H7 (cell line): ENCODE data around the gene OTULIN. TPM values are rescaled to one million over a fixed set of nuclear protein-coding genes. Genes with fewer than 3 reads are reported as not detected.

ENCODE experiments used
- DNase-seq: peaks from one replicate; pipeline ENCODE4 v3.0.0; 2012
- H3K27me3 ChIP-seq: 2 replicates; pipeline ENCODE4 v1.6.0; 2011; ENCODE audit warnings: mild to moderate bottlenecking, low read length; ENCODE audit not compliant: control insufficient read depth, insufficient read depth
- H3K36me3 ChIP-seq: replicated peaks from 2 replicates; pipeline ENCODE4 v1.5.1; 2011; ENCODE audit warnings: low read length; ENCODE audit not compliant: control insufficient read depth, insufficient read depth
- H3K4me3 ChIP-seq: 2 replicates; pipeline ENCODE4 v1.5.1; 2011; ENCODE audit warnings: low read depth, mild to moderate bottlenecking, control low read depth, low read length, moderate library complexity; ENCODE audit not compliant: insufficient read depth
- total RNA-seq: library from RNA; depleted of rRNA; stranded (reverse); fragments of >200 nt; shearing (Covaris generic); gene quantifications from 2 replicates; pipeline ENCODE4 v1.2.3, GENCODE V29; 2014

Gene OTULIN
- total RNA-seq, 1 experiment from 2014 or later, result 14.9 TPM

DNA sequence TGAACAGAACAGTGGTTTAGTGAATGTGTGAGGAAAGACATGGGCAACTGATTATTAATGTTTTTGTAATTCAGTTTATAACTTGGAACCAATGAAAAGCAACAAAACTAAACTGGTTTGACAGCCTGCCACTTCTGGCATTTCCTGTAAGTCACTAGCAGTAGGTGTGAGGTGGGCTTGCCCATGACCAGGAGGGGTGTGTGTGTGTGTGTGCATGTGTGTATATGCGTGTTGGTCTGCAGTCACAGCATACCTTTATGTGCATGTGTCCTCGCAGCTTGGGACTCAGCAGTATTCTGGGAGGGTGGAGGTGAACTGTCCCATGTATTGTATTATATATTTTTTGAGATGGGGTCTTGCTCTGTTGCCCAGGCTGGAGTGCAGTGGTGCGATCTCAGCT lies 32.3 kb downstream of the OTULIN start:
- DNase-seq, result no peak
- H3K27me3 ChIP-seq, result no peaks in the 10 kb centered on the region
- no peak overlapping the region for H3K4me3 ChIP-seq
- peaks cover 4% of the 10 kb centered on the region for H3K36me3 ChIP-seq

GRCh38 chr5:14698495-14698894 lies 34.0 kb downstream of the OTULIN start:
- peaks cover 4% of the 10 kb centered on the region for H3K36me3 ChIP-seq
- no peaks in the 10 kb centered on the region for H3K27me3 ChIP-seq
- DNase-seq, result no peak
- no peak overlapping the region for H3K4me3 ChIP-seq

DNA sequence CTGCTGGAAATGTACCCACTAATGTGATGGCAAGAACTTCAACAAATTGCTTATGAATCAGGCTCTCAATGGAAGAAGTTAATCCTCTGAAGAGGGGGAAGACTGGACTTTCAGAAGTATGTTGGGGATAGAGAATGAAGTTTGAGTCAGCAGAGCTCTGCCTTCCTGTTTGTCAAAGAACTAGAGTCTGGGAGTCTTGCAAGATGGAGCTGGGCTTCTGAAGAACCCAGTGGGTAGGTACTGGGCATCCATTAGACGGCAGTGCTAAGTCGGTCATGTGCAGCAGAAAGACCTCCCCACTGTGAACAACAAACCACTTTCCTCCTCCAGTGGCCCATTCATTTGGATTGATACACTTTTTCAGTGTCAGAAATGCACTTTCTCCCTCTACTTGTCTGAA lies 34.6 kb downstream of the OTULIN start:
- Histone ChIP-seq H3K36me3 (peaks cover 2% of the 10 kb centered on the region), H3K4me3 (no peak overlapping the region), H3K27me3 (no peaks in the 10 kb centered on the region)
- no peak for DNase-seq

GRCh38 chr5:14699807-14700400 lies 35.4 kb downstream of the OTULIN start:
- peaks cover 2% of the 10 kb centered on the region for H3K36me3 ChIP-seq
- DNase-seq, result no peak
- H3K4me3 ChIP-seq, result no peak overlapping the region
- no peaks in the 10 kb centered on the region for H3K27me3 ChIP-seq

DNA sequence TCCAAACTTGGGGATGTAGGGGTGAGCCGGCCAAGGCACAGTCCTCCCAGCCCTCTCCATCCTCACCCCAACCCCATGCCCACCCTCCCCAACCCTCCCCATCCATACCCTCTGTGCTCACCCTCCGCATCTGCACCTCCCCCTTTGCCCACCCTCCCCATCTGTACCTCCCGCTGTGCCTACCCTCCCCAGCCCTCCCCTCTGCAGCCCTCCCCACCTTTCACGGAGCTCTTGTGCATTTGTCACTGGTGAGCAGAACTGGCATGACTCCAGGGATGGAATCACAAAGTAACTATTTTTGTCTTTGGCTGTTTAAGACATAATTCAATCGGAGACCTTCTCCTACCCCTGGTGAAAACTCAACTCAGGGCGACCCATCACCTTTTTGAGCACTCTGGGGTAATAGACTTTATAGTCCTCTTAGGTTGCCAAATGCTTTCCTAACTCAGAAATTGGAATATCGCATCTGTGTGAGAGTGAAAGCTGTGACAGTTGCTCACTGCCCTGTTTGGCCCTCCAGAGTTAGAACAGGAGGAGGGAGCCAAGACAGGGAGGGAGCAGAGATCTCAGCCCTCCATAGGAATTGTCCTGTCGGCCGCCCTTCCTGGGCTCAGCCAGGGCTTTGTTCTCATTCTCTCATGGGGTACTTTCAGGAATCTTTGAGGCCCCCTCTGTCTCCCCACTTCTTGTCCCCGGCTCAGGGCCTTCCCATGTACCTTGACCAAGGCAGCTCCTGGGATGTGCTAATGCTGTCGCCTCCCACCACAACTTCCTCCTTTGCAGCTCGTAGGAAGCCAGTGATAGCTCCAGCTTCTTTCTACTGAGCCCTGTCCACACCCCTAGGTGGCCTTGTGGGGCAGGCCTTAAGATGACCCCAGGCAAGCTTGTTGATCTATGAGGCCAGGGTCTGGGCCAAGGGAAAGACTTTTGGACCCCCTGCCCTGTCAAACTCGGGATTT lies 36.2 kb downstream of the OTULIN start:
- Histone ChIP-seq H3K27me3 (no peaks in the 10 kb centered on the region), H3K4me3 (no peak overlapping the region), H3K36me3 (peaks cover 2% of the 10 kb centered on the region)
- no peak for DNase-seq

- H3K36me3 ChIP-seq, result peaks cover 2% of the 10 kb centered on the region
- no peaks in the 10 kb centered on the region for H3K27me3 ChIP-seq
- no peak for DNase-seq
- no peak overlapping the region for H3K4me3 ChIP-seq
These were observed 37.0 kb downstream of the OTULIN start for GRCh38 chr5:14701556-14701955.

- H3K4me3 ChIP-seq, result no peak overlapping the region
- DNase-seq, result no peak
- no peaks in the 10 kb centered on the region for H3K27me3 ChIP-seq
- peaks cover 4% of the 10 kb centered on the region for H3K36me3 ChIP-seq
These were observed 37.8 kb downstream of the OTULIN start for GRCh38 chr5:14702238-14702839.

DNA sequence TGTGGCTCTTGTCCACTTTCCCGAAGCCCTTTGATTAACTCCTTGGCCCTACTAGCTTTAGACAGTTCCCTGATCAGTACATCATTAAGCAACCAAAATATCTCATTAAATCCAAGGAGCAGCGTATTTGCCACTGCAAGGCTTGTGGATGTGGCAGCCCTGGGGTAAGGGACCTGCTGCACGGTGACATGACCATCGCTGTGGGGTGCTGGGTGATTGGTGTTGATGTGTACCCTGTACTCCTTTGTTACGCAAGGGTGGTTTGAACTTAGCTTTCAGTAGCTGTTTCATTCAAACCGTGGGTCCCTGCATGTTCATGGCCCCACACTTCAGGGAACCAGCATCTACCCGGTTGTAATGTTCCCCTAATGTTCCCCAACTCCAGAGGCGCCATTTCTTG lies 41.0 kb downstream of the OTULIN start:
- DNase-seq, result no peak
- H3K36me3 ChIP-seq, result peaks cover 2% of the 10 kb centered on the region

DNA sequence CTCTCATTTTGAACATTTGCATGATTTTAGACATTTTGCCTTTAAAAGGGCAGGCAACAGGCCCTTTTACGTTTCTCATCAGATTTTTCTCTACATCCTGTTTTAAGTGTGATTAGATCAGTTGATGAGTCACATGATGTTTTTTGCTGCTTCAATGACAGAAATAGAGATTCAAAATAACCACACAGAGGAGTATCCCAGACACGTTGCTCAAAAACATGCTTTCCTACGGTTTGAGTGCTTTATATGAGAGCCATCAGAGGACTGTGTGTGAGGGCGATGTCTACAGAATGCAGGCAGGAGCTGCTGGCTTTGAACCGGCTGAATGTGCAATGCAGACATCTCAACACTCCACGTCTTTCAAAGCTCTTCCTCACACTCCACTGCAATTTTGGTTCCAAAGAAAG lies 42.1 kb downstream of the OTULIN start:
- no peak for DNase-seq
- Histone ChIP-seq H3K4me3 (no peak overlapping the region), H3K27me3 (no peaks in the 10 kb centered on the region), H3K36me3 (peaks cover 2% of the 10 kb centered on the region)

More for the DNA sequence above, 41.0 kb downstream of the OTULIN start:
- no peak overlapping the region for H3K4me3 ChIP-seq
- no peaks in the 10 kb centered on the region for H3K27me3 ChIP-seq

DNA sequence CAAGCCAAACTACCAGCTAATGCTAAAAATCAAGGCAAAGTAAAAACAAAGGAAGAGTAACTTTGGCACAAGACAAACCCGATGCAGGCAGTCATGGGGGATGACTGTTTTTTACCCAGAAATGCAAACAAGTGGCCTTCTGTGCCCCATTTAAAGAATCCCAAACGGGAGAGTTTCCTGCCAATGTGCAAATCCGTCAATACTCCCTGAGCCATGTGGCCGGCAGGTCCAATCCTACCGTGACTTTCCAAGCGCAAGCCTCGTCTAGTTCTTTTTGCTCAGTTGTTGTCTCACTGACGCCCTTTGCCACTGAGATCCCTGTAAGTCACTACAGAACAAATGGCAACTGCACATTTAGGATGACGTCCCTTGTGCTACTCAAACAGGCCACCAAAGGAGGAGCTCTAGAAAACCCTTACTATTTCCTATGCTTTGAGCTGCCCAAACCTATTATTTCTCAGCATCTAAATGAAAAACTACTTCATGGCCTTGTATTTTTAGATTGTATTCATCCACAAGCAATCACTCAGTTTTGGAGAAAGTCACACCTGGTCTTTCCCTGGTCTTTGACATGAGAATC lies 43.4 kb downstream of the OTULIN start:
- H3K36me3 ChIP-seq, result peaks cover 7% of the 10 kb centered on the region
- H3K4me3 ChIP-seq, result no peak overlapping the region
- DNase-seq, result no peak
- no peaks in the 10 kb centered on the region for H3K27me3 ChIP-seq

- Histone ChIP-seq H3K4me3 (no peak overlapping the region), H3K27me3 (no peaks in the 10 kb centered on the region), H3K36me3 (peaks cover 7% of the 10 kb centered on the region)
- no peak for DNase-seq
These were observed 44.0 kb downstream of the OTULIN start for GRCh38 chr5:14708551-14708950.

GRCh38 chr5:14710313-14710994 lies 45.9 kb downstream of the OTULIN start:
- Histone ChIP-seq H3K27me3 (no peaks in the 10 kb centered on the region), H3K36me3 (peaks cover 11% of the 10 kb centered on the region)
- DNase-seq, result no peak

GRCh38 chr5:14712131-14712530 lies 47.6 kb downstream of the OTULIN start:
- peaks cover 9% of the 10 kb centered on the region for H3K36me3 ChIP-seq
- no peak overlapping the region for H3K4me3 ChIP-seq
- no peaks in the 10 kb centered on the region for H3K27me3 ChIP-seq
- DNase-seq, result no peak

More at GRCh38 chr5:14710313-14710994, 45.9 kb downstream of the OTULIN start:
- H3K4me3 ChIP-seq, result no peak overlapping the region

DNA sequence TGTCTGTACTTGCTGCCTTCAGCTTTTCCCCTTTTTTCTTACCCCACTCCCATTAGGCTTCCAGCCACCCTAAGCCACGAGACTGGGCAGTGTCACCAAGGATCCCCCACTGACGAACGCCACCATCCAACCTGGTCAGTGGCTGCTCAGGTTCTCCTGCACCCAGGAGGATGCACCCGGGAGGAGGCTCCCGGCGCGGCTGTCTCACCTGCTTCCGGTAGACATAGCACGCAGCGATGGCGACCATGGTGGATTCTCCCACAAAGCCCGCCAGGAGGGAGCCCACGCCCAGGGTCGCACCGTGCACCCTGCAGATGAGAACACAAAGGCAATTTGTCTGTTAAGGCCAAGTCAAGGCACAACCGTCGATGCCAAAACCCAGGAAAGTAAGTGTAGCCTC lies 48.1 kb downstream of the OTULIN start:
- Histone ChIP-seq H3K27me3 (no peaks in the 10 kb centered on the region), H3K4me3 (no peak overlapping the region), H3K36me3 (peaks cover 9% of the 10 kb centered on the region)
- no peak for DNase-seq
